Endothelial cell of umbilical vein (primary cell): ENCODE measurements around the gene FYB1.

Source experiments
- POLR2A ChIP-seq: IDR thresholded peaks from 2 replicates; pipeline ENCODE4 v1.6.1; 2012; ENCODE audit warnings: low read depth, mild to moderate bottlenecking, control low read depth, low read length
- TF ChIP-seq, protein P1 (sequence below), 2 donors: IDR thresholded peaks; 1 replicate in 1 of 2; 2 replicates in 1 of 2; pipeline ENCODE4 v1.5.1; 2011; ENCODE audit warnings: low read length in 2 of 2, mild to moderate bottlenecking in 2 of 2, moderate library complexity in 2 of 2, control low read depth in 1 of 2, inconsistent platforms in 1 of 2, low read depth in 1 of 2; ENCODE audit not compliant: insufficient read depth in 1 of 2; ENCODE audit errors: extremely low read depth in 1 of 2

DNA sequence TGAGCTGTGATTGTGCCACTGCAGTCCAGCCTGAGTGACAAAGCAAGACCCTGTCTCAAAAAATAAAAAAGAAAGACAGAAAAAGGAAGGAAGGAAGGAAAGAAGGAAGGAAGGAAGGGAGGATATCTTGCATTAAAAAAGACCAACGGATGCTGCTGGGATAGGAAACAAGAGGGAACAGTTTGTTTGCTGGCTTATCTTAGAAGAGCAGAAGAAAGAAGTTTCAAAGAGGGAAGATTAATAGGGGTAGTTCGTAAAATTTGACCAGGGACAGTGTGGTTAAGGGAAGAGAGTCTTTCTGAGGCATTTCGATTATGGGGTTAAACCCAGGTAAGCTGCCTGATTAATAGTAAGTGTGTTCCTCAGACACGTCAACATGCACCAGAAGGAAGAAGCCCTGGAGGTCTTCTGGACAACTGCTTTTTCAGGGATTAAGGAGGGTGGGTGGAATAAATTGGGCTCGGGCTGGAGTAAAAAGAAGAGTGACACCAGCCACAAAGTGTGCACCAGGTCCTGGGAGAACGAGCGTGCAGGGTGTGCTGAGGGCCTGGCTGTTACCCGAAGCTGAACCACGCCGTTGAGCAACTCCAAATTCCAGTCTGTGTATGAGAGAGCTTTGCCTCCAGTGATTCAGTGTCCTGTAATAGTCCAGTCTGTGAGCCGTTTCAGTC lies 24.8 kb downstream of the FYB1 start:
- TF ChIP-seq, protein P1, sequence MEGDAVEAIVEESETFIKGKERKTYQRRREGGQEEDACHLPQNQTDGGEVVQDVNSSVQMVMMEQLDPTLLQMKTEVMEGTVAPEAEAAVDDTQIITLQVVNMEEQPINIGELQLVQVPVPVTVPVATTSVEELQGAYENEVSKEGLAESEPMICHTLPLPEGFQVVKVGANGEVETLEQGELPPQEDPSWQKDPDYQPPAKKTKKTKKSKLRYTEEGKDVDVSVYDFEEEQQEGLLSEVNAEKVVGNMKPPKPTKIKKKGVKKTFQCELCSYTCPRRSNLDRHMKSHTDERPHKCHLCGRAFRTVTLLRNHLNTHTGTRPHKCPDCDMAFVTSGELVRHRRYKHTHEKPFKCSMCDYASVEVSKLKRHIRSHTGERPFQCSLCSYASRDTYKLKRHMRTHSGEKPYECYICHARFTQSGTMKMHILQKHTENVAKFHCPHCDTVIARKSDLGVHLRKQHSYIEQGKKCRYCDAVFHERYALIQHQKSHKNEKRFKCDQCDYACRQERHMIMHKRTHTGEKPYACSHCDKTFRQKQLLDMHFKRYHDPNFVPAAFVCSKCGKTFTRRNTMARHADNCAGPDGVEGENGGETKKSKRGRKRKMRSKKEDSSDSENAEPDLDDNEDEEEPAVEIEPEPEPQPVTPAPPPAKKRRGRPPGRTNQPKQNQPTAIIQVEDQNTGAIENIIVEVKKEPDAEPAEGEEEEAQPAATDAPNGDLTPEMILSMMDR (IDR thresholded peaks at IDR 0.05; ENCODE audit: extremely low read depth in 1 of 2, insufficient read depth in 1 of 2, low read depth in 1 of 2, low read length in 2 of 2) = no peak
- TF ChIP-seq POLR2A = no peak
